Measurements from ENCODE around the gene MANSC1.

- TF ChIP-seq CTCF (optimal IDR thresholded peaks at IDR 0.05 in 1 of 3, IDR thresholded peaks at IDR 0.05 in 1 of 3, conservative IDR thresholded peaks at IDR 0.05 in 1 of 3; ENCODE audit: extremely low read depth in 1 of 3, insufficient read depth in 2 of 3, low read length in 3 of 3) (no peak), EZH2 (IDR thresholded peaks at IDR 0.05; ENCODE audit: low read length) (no peak)
Observed at GRCh38 chr12:12396694-12397093, 46.7 kb upstream of the MANSC1 start.
